Measurements from ENCODE around the gene BBLN. TPM values are rescaled to one million over a fixed set of nuclear protein-coding genes. Genes with fewer than 3 reads are reported as not detected.

The BBLN gene
- total and polyA plus RNA-seq, 2 donors (not counting 1 experiment from before 2014, with no cell fraction given): 44.3 to 148 TPM

- H3K9ac ChIP-seq (ENCODE audit: low read length): no peak overlapping the region
- no peaks in the 10 kb centered on the region for H3K9me3 ChIP-seq (ENCODE audit: control extremely low read depth in 1 of 3, control insufficient read depth in 2 of 3, insufficient read depth in 1 of 3, low read length in 2 of 3)
- no peaks in the 10 kb centered on the region for H3K36me3 ChIP-seq (replicated peaks in 1 of 2; ENCODE audit: control extremely low read depth in 1 of 2, control insufficient read depth in 1 of 2, extremely low read depth in 1 of 2, insufficient read depth in 2 of 2, low read length in 1 of 2)
- no peak for DNase-seq
- H3K27me3 ChIP-seq (replicated peaks in 1 of 4; ENCODE audit: control extremely low read depth in 1 of 4, control insufficient read depth in 3 of 4, insufficient read depth in 4 of 4, low read length in 3 of 4): no peaks in the 10 kb centered on the region
- no peaks in the 10 kb centered on the region for H3K79me2 ChIP-seq (ENCODE audit: control insufficient read depth, insufficient read depth, low read length)
- no peaks in the 10 kb centered on the region for H3K4me1 ChIP-seq (ENCODE audit: control insufficient read depth in 2 of 2, insufficient read depth in 2 of 2, low read length in 2 of 2)
- WGBS (ENCODE audit: insufficient coverage): 83% methylated on average over 18 of the region's 26 CpGs
- ATAC-seq (ENCODE audit: low read depth): no peak
- no peak overlapping the region for H2AFZ ChIP-seq (ENCODE audit: insufficient read depth, low read depth, low read length, poor library complexity, severe bottlenecking)
- H3K27me3 Mint-ChIP-seq: peaks cover 7% of the 10 kb centered on the region
- H3K4me2 ChIP-seq (replicated peaks; ENCODE audit: low read depth, low read length, poor library complexity, severe bottlenecking): no peak overlapping the region
- H4K20me1 ChIP-seq (ENCODE audit: control insufficient read depth, insufficient read depth, low read length, poor library complexity, severe bottlenecking): no peaks in the 10 kb centered on the region
- intact Hi-C loops (cut with micrococcal nuclease): no loop called here
- no peak overlapping the region for H3K27ac ChIP-seq (ENCODE audit: low read length in 2 of 2)
- H3K9me3 Mint-ChIP-seq (ENCODE audit: insufficient read depth): no peaks in the 10 kb centered on the region
- ChIA-PET POLR2A (no interaction called here), CTCF (no interaction called here)
- H3K27ac Mint-ChIP-seq: no peak overlapping the region
- no peak overlapping the region for H3K4me3 ChIP-seq (ENCODE audit: control extremely low read depth in 1 of 5, extremely low read depth in 1 of 5, insufficient read depth in 1 of 5, low read depth in 2 of 5, low read length in 4 of 5)
- H3K4me3 Mint-ChIP-seq: no peak overlapping the region
- no peak for TF ChIP-seq EZH2 (IDR thresholded peaks at IDR 0.05; ENCODE audit: borderline replicate concordance, insufficient read depth, low read depth, low read length, poor library complexity, severe bottlenecking)
- TF ChIP-seq CTCF (IDR thresholded peaks at IDR 0.05): no peak
- no peaks in the 10 kb centered on the region for H3K4me1 Mint-ChIP-seq
These were observed 6.8 kb upstream of the BBLN start for GRCh38 chr9:128153060-128153946.

DNA sequence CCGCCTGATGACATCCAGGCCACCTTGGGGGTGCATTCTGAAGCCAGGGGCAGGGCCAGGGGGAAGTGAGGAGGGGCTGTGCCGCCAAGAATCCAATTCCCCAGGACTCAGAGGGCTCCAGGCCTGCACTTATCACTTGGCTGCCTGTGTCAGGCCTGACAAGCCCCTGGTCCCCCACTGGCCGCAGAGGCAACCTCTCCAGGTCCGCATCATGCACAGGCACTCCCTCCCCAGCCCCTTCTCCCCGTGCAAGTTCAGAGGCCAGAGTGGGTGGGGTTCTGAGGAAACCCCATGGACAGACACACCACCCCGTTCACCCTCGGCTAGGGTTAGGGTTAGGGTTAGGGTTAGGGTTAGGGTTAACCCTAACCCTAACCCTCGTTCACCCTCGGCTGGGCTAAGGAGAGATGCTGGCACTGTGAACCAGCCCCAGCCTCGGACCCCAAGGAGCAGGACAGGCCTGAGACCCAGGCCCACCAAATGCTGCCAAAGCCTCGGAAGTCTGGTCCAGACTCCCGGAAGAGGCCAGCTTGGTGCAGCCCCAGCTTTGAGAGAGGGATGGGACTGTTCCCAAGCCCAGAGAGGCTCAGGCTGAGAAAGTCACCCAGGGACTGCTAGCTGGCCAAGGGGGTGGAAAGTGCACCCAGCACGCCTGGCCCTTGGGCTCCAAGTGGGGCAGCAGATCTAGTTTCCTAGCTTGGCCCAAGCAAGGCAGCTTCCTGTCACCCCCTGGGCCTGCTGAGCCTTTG is 5.9 kb upstream of the BBLN start:
- no peak for ATAC-seq (ENCODE audit: low read depth)
- intact Hi-C loops (cut with micrococcal nuclease): no loop called here

More for the DNA sequence above, 5.9 kb upstream of the BBLN start:
- Histone ChIP-seq H3K9me3 (ENCODE audit: control extremely low read depth in 1 of 3, control insufficient read depth in 2 of 3, insufficient read depth in 1 of 3, low read length in 2 of 3) (no peaks in the 10 kb centered on the region), H3K79me2 (ENCODE audit: control insufficient read depth, insufficient read depth, low read length) (no peaks in the 10 kb centered on the region), H4K20me1 (ENCODE audit: control insufficient read depth, insufficient read depth, low read length, poor library complexity, severe bottlenecking) (no peaks in the 10 kb centered on the region), H3K27ac (ENCODE audit: low read length in 2 of 2) (no peak overlapping the region), H3K4me3 (ENCODE audit: control extremely low read depth in 1 of 5, extremely low read depth in 1 of 5, insufficient read depth in 1 of 5, low read depth in 2 of 5, low read length in 4 of 5) (no peak overlapping the region), H3K9ac (ENCODE audit: low read length) (no peak overlapping the region), H3K36me3 (replicated peaks in 1 of 2; ENCODE audit: control extremely low read depth in 1 of 2, control insufficient read depth in 1 of 2, extremely low read depth in 1 of 2, insufficient read depth in 2 of 2, low read length in 1 of 2) (no peaks in the 10 kb centered on the region), H3K4me2 (replicated peaks; ENCODE audit: low read depth, low read length, poor library complexity, severe bottlenecking) (no peak overlapping the region), H3K4me1 (ENCODE audit: control insufficient read depth in 2 of 2, insufficient read depth in 2 of 2, low read length in 2 of 2) (no peaks in the 10 kb centered on the region), H3K27me3 (replicated peaks in 1 of 4; ENCODE audit: control extremely low read depth in 1 of 4, control insufficient read depth in 3 of 4, insufficient read depth in 4 of 4, low read length in 3 of 4) (no peaks in the 10 kb centered on the region), H2AFZ (ENCODE audit: insufficient read depth, low read depth, low read length, poor library complexity, severe bottlenecking) (no peak overlapping the region)
- 89% methylated on average over 7 of the region's 13 CpGs for WGBS (ENCODE audit: insufficient coverage)
- H3K27ac Mint-ChIP-seq: no peak overlapping the region
- peaks cover 4% of the 10 kb centered on the region for H3K27me3 Mint-ChIP-seq
- CTCF ChIA-PET: no interaction called here
- no peak for TF ChIP-seq EZH2 (IDR thresholded peaks at IDR 0.05; ENCODE audit: borderline replicate concordance, insufficient read depth, low read depth, low read length, poor library complexity, severe bottlenecking)
- TF ChIP-seq CTCF (IDR thresholded peaks at IDR 0.05): no peak
- H3K4me1 Mint-ChIP-seq: no peaks in the 10 kb centered on the region
- POLR2A ChIA-PET: no interaction called here
- no peaks in the 10 kb centered on the region for H3K9me3 Mint-ChIP-seq (ENCODE audit: insufficient read depth)
- H3K4me3 Mint-ChIP-seq: no peak overlapping the region
- no peak for DNase-seq

Measured in B cell (primary cell).